Thyroid gland (tissue), 4 donors: ENCODE data around the gene ANTXR2.

Experiments
- CTCF ChIP-seq, 6 experiments: fragments of 200-600 bp in 3 of 6; fragments of 450-650 bp in 3 of 6; sonication (generic) in 3 of 6; IDR thresholded peaks; one replicate each; pipeline ENCODE4 v1.5.1; 2016 to 2019; ENCODE audit warnings: antibody characterized with exemption in 6 of 6, mild to moderate bottlenecking in 2 of 6, inconsistent platforms in 1 of 6, moderate library complexity in 1 of 6
- POLR2A ChIP-seq, 2 donors: fragments of 450-650 bp; IDR thresholded peaks; one replicate each; pipeline ENCODE4 v1.6.1; 2017; ENCODE audit warnings: antibody characterized with exemption in 2 of 2, mild to moderate bottlenecking in 2 of 2, moderate library complexity in 1 of 2

DNA sequence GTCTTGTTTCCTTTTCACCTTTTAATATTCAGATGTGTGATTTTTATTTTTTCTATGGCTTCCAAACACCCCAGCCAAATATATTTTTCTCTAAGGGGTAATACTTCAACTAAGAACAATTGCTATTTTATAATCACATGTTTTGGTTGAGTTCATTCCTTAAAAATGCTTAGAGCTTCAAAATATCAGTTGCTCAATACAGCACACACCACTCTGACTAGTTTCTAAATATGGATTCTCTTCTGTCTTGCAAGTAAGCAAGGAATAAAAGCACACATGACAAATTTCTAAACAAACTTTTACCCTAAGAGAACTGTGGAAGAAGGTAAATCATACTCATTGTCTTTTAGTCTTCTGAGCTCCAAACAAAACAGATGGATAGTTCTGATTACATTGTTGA is 27.2 kb downstream of the ANTXR2 start:
- TF ChIP-seq CTCF (IDR thresholded peaks at IDR 0.05): no peak
- TF ChIP-seq POLR2A (IDR thresholded peaks at IDR 0.05): no peak
